HCT116 (cell line): ENCODE measurements around the gene OR52H1.

ENCODE experiments used
- ATF3 ChIP-seq: IDR thresholded peaks from 2 replicates; pipeline ENCODE4 v1.6.1; 2012
- CBX3 ChIP-seq: IDR thresholded peaks from 2 replicates; pipeline ENCODE4 v1.6.1; 2012; ENCODE audit warnings: low read depth
- CEBPB ChIP-seq: IDR thresholded peaks from 2 replicates; pipeline ENCODE4 v1.6.1; 2012; ENCODE audit warnings: low read depth
- CTCF ChIP-seq, 3 experiments: fragments of 200-600 bp in 1 of 3; sonication (generic) in 1 of 3; IDR thresholded peaks in 2 of 3; conservative IDR thresholded peaks in 1 of 3; 2 replicates each; pipeline ENCODE4 v1.5.1; 2012 to 2017; ENCODE audit warnings: low read depth in 2 of 3, low read length in 2 of 3, antibody characterized with exemption in 1 of 3, borderline replicate concordance in 1 of 3, control low read depth in 1 of 3, mild to moderate bottlenecking in 1 of 3, mixed read lengths in 1 of 3, mixed run types in 1 of 3, moderate library complexity in 1 of 3; ENCODE audit not compliant: insufficient read depth in 1 of 3
- EGR1 ChIP-seq: IDR thresholded peaks from 2 replicates; pipeline ENCODE4 v1.6.1; 2012; ENCODE audit warnings: low read depth
- EZH2 ChIP-seq: fragments of 200-600 bp; sonication (generic); IDR thresholded peaks from 2 replicates; pipeline ENCODE4 v1.6.1; 2017; ENCODE audit warnings: antibody characterized with exemption, mixed run types
- POLR2A ChIP-seq: IDR thresholded peaks from 2 replicates; pipeline ENCODE4 v1.7.0; 2011; ENCODE audit warnings: borderline replicate concordance; ENCODE audit not compliant: insufficient read depth, insufficient read length; ENCODE audit errors: extremely low read depth
- RAD21 ChIP-seq: IDR thresholded peaks from 2 replicates; pipeline ENCODE4 v1.6.1; 2012; ENCODE audit warnings: low read depth, mild to moderate bottlenecking
- SIN3A ChIP-seq: IDR thresholded peaks from 2 replicates; pipeline ENCODE4 v1.6.1; 2012; ENCODE audit warnings: low read depth
- TCF7L2 ChIP-seq: IDR thresholded peaks from 2 replicates; pipeline ENCODE4 v1.7.0; 2011; ENCODE audit warnings: borderline replicate concordance, inconsistent platforms; ENCODE audit not compliant: insufficient read depth, insufficient read length; ENCODE audit errors: extremely low read depth
- ZBTB33 ChIP-seq: IDR thresholded peaks from 2 replicates; pipeline ENCODE4 v1.6.1; 2011; ENCODE audit warnings: mild to moderate bottlenecking, low read length, moderate library complexity; ENCODE audit not compliant: insufficient replicate concordance; ENCODE audit errors: extremely low read depth
- ZFX ChIP-seq: fragments of 450-650 bp; IDR thresholded peaks from 2 replicates; pipeline ENCODE4 v1.6.1; 2017

GRCh38 chr11:5524756-5525155 lies 23.6 kb downstream of the OR52H1 start:
- TF ChIP-seq EZH2 (no peak), CTCF (IDR thresholded peaks at IDR 0.05 in 2 of 3, conservative IDR thresholded peaks at IDR 0.05 in 1 of 3; ENCODE audit: borderline replicate concordance in 1 of 3, insufficient read depth in 1 of 3, low read depth in 2 of 3, low read length in 2 of 3) (no peak), TCF7L2 (no peak), SIN3A (no peak), ZFX (no peak), CBX3 (no peak), POLR2A (no peak), RAD21 (no peak), CEBPB (no peak), ZBTB33 (no peak), ATF3 (no peak), EGR1 (no peak)
